Stimulated activated naive CD4-positive, alpha-beta T cell treated with Interleukin-2 at 50 U/mL for 16 hours (primary cell): ENCODE data around the gene NTRK1.
"Not testable (repeated sequence)": the region's sequence is repeated elsewhere in the genome, so short reads cannot be mapped to it uniquely, and the experiment has no call there.

Experiments
- DNase-seq: peaks from one replicate; lab custom pipeline; 2025; lab: John Stamatoyannopoulos, UW

The NTRK1 gene

DNA sequence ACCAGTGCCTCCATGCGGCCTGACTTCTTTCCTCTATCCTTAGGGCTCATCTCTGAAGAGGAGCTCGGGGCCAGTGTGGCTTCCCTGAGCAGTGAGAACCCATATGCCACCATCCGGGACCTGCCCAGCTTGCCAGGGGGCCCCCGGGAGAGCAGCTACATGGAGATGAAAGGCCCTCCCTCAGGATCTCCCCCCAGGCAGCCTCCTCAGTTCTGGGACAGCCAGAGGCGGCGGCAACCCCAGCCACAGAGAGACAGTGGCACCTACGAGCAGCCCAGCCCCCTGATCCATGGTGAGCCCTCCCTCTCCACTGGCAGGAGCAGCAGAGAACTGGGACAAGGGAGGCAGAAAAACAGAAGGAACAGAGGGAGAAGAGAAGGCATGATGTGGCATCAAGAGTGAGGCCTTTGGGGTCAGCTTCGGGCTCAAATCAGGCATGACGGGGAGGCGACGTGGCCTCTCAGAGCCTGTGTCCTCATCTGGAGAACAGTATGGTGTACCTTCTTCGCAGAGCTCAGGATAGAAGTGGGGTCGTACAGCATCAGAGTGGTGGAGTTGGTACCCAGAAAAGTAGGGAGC, 53.2 kb downstream of the NTRK1 start:
- DNase-seq, result no peak

DNA sequence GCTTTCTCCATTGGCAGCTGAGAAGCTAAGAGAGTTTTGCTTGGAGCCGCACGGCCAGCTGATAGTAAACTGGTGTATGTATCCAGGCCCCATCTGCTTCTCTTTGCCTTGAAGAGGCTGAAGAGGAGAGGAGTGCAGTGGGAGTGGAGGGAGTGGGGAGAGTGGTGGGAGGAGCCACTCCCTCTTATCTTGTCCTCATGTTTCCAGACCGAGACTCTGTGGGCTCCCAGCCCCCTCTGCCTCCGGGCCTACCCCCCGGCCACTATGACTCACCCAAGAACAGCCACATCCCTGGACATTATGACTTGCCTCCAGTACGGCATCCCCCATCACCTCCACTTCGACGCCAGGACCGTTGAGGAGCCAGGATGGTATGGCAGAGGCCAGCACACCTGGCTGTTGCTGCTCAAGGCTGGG, 53.8 kb downstream of the NTRK1 start:
- DNase-seq, result no peak

DNA sequence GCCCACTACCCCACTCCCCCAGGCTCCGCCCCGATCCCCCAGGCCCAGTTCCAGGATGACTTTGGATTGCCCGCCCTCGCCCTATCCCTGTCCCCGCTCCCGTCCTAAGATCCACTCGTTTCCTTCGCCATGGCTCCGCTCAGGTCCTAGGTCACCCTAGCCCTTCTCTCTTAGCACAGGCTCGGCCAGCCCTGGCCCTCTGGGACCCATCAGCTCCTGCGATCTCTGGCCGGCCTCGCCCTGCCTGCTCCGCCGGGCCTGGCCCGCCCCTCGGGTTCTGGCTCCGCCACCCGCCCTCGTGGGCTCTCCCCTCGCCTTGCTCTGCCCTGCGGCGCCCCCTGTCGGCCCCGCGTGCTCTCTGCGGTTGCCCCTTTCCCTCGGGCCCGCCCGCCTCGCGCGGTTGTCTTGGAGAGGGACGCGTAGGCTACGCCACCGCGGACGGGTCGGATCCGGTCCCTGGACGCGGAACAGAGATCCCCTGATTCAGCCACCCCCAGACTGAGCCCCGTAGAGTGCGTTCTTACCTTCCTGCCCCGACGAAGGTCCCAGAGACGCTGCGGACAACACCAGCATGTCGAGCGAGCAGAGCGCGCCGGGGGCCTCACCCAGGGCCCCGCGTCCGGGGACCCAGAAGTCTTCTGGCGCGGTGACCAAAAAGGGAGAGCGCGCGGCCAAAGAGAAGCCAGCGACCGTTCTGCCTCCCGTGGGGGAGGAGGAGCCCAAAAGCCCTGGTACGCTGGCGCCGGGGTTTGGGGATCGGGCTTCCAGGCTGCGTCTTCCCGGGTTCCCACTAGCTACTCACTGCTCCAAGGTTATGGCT, 59.8 kb downstream of the NTRK1 start, which contains the start of gene LRRC71:
TSS of gene LRRC71 (plus strand) at position 400 of the 820 bp plus-strand sequence. CDS start at position 572, 172 bp downstream.
- peak; percentile 25 for DNase-seq

DNA sequence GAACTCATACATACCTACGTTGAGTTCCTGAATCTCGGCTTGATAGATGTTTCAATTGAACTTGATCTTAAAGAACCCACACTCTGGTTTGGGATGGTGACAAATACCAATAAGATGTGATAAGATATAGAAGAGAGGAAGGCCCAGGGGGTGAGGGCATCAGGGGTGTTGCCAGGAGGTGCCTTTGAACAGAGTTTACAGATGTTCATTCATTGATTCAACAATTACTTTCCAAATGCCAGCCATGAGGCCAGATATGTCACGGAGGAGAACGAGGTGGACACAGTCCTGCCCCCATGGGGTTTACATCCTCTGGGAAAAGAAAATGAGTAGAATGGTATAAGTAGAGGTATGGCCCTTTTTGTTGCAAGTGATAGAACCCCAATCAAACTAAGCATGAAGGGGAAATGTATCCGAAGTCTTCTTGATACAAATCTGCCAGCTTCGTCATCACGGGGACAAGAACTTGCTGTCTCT, 60.4 kb downstream of the NTRK1 start:
- DNase-seq, result no peak

DNA sequence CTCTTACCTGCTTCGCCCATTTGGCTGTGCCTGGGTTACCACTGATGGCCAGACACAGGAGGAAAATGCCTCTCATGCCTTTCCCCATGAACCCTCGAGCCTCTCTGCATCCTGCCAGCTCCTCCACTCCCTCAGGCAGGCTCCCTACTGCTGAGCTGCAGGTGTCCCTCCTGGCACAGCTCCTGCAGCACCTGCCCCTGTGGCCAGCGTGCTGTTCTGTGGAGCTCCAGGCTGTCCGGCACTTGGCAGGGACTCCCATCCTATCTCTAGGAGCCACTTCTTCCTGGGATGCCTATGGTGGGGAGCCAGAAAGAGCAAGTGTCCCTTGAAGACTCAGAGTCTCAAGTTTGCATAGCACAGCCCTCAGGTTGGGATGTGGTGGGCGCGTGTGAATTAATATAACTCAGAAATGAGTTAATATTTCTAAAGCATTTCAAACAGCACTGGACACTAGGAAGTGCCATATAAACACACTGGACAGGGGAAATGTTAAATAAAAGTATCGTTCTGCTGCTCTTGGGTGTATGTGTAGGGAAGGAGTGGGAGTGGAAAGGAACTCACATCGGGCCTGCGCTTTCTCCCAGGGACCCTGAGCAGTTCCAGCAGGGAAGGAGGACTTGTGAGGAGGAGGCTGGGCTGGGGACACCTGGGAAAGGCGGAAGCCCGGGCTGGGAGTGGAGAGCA, 62.5 kb downstream of the NTRK1 start:
- no peak for DNase-seq

DNA sequence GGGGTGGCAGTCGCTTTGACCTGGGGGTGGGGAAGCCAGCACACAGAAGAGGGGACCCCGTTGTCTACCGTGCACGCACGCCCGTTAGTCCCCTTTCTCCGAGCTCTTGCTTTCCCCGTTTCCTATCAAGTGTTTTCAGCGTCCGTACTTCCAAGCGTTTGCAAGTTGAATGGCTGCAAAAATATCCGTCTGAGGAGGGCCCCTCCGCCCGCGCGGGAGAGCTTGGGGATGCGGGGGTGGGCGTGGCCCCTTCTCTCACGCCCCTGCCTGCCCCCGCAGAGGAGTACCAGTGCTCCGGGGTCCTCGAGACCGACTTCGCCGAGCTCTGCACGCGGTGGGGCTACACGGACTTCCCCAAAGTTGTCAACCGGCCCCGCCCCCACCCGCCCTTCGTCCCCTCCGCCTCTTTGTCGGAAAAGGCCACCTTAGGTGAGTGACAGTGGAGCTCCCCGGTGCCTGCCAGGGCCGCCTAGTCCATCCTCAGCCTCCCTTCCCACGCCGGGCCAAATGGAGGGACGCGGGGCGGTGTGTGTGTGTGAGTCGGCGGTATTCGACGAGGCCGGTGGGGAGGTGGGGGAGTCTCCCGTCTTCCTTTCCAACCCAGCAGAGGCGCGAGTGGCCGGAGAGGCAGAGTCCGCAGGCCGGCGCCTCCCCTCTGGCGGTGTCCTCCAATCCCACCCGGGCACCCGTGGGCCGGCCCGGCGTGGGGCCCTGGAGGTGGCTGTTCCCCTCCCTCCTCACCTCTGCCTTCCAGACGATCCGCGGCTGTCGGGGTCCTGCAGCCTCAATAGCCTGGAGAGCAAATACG, 63.2 kb downstream of the NTRK1 start:
- DNase-seq, result no peak

DNA sequence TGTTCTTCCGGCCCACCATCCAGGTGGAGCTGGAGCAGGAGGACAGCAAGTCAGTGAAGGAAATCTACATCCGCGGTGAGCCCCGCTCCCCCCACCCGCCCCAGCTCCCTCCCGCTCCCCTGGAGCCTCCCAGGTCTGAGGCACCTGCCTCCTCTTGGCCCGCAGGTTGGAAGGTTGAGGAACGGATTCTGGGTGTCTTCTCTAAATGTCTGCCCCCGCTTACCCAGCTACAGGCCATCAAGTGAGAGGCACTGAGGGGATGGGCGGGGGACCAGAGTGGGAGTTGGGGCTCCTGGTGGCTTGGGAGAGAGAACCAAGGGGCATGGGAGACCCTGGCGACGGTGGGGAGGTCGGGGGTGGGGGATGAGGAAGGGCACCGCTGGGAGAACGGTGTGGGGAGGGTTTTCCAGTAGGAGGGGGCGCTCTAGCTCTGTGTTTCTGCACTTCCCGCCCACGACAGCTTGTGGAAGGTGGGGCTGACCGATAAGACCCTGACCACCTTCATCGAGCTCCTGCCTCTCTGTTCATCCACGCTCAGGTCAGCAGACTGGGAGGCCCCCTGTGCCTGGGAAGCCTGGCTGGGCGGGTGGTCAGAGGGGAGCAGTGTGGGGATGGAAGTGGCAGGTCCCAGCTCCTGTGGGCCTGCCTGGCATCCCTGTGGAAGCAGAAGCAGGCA, 64.0 kb downstream of the NTRK1 start:
- no peak for DNase-seq

DNA sequence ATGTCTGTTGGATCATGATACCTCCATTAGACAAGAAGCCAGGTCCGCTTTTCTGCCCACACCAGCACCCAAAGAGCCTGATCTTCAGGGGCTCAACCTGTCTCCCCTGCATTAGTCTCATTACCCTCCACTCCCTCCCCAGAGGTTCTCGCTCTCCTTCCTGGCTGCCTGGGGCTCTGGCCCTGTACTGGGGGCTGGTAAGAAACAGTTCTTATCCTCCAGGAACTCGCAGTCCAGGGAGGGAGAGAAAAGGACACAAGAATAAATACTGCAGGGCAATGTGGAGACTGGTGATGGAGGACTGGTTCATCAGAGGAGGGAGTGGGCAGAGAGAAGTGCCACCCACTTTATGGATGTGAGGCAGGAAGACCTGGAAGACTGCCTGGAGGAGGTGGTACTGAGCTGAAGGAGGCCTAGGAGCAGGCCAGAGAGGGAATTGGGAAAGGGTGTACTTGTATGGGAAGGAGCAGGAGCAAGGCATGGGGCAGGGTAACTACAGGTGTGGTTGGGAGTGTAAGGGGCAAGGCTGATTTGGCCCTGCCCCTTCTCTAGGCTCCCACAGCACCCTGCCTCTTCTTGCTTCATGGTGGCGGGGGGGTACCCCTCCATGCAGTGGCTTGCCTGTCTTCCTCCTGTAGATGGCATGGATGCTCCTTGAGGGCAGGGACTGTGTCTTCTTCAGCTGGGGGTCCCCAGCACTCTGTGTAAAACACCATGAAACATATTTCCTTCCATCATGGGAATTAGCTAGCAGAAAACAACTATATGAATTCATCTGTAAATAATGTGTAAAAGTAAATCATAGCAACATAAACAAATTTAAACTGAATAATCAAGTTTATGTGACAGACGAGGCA, 64.7 kb downstream of the NTRK1 start:
- no peak for DNase-seq

DNA sequence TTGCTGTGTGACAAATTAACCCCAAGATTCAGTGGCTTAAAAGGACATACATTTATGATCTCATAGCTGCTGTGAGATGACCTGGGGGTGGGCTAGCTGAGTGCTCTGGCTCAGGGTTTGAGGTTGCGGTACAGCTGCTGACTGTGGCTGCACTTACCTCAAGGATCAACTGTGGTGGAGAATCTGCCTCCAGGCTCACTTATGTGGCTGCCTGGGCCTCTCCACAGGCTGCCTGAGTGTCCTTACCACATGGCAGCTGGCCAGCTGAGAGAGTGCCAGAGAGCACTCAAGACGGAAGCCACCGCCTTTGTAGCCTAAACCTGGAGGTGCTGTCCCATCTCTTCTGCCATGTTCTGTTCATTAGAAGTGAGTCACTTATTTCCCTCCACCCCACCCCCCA, 65.5 kb downstream of the NTRK1 start:
- no peak for DNase-seq

DNA sequence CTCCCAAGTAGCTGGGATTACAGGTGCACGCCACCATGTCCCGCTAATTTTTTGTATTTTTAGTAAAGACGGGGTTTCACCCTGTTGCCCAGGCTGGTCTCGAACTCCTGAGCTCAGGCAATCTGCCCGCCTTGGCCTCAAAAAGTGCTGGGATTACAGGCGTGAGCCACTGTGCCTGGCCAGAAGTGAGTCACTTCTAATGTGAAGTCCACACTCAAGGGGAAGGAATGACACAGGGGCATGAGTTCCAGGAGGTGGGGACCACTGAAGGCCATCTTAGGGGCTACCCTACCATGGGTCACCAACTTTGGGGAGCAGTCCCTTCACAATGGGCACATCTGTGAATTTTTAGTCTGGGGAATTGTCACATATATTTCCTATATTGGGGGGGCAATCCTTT, 66.0 kb downstream of the NTRK1 start:
- DNase-seq, result not testable (repeated sequence)

DNA sequence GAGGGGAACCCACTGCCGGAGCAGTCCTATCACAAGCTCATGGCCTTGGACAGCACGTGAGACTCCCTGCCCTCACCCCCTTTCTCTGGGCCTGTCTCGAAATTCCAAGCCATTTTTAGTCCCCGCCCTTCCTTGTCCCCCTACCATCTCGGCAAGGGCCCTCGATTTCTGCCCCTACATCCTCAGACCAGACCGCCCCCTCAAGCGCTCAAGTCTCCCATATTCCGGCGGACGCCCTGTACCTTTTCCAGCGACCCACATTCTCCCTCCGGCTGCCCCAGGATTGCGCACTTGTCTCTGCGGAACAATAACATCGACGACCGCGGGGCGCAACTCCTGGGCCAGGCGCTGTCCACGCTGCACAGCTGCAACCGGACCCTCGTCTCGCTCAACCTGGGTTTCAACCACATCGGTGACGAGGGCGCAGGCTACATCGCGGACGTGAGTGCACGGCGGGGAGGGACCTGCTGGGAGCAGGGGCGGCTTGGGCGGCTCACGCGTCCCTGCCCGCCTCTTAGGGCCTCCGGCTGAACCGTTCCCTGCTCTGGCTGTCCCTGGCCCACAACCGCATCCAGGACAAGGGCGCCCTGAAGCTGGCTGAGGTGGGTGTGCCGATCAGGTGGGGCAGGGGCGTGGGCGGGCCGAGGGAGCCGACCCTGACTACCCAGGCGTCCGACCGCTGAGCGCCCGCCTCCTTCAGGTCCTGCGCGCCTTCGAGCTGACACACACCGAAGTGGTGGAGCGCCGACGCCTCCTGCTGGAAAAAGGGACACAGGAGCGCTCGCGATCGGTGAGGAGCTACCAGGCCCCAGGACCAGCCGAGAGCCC, 66.8 kb downstream of the NTRK1 start:
- peak; percentile 50 for DNase-seq

DNA sequence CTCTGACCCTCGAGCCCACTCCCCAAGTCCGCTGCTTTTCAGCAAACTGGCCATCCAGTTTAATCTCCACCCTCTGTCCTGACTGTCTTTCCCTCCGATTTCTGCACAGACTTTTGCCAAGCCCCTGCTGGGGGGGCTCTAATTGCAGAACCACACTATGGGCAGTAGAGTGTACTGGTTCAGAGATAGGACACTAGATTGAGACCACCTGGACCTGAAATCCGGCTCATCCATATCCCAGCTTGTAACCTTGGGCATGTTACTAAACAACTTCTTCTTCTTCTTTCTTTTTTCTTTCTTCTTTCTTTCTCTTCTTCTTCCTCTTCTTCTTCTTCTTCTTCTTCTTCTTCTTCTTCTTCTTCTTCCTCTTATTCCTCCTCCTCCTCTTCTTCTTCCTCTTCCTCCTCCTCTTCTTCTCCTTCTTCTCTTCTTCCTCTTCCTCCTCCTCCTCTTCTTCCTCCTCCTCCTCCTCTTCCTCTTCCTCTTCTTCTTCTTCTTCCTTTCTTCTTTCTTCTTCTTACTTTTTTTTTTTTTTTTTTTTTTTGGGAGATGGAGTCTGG, 67.5 kb downstream of the NTRK1 start:
- no peak for DNase-seq

DNA sequence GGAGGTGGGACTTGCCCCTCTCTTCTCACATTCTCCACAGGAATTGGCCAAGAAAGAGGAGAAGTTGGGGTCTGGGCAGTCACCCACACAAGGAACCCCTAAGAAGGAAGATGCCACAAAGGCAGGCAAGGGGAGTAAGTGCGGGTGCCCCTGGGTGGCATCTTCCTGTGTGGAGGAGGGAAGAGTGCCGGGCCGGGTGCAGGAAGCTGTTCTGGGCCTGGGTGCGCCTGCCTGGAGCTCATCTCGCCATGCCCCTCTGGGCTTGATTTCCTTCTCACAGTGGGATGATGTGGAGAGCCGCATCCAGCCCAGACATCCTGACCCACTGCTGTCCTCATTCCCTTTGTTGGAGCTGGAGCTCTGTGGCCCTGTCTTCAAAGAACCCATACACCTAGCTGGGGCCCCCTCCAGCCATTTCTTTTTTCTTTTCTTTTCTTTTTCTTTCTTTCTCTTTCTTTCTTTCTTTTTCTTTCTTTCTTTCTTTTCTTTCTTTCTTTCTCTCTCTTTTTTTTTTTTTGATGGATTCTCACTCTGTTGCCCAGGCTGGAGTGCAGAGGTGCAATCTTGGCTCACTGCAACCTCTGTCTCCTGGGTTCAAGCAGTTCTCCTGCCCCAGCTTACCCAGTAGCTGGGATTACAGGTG, 69.1 kb downstream of the NTRK1 start:
- no peak for DNase-seq

DNA sequence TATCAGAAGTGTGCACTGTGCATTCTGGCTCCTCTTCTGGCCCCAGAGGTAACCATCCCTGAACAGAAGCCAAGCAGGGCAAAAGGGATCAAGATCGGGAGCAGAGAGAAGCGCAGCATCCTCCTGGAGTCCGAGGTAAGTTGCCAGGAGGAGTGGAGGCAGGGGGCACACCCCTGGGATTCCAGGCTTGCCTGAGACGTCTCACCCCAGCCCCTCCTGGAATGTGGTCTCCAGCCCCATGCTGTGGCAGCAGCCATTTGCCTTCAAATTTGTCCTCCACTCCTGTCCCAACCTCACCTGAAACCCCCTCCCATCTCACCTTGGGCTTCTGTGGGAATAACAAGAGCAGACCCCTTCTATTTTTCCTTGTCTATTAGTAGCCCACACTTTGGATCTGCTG, 69.8 kb downstream of the NTRK1 start:
- DNase-seq, result no peak
